K562 (cell line): ENCODE measurements around the gene GFOD1. TPM values are rescaled to one million over a fixed set of nuclear protein-coding genes. Genes with fewer than 3 reads are reported as not detected.

Source experiments
- ATAC-seq: fragments of 200-7000 bp; cut with Tn5 transposase; 3 replicates; pipeline ENCODE4 v1.9.1; 2020; ENCODE audit warnings: moderate library complexity
- BruUV-seq: library from RNA; stranded (reverse); fragments of 400-500 nt; replicated peaks from 2 replicates; lab custom pipeline; 2021; lab: Mats Ljungman, UMichigan
- CTCF ChIA-PET: fragments of 300-600 bp; formaldehyde crosslinking; extraction: SDS; loops from one replicate; lab custom pipeline; 2021; ENCODE audit warnings: low intra/inter-chr PET ratio; lab: Yijun Ruan, JAX
- POLR2A ChIA-PET: fragments of 300-600, 350-650 bp; sonication (Branson Sonifier 250); formaldehyde crosslinking; extraction: SDS; loops from one replicate; lab custom pipeline; 2021; ENCODE audit warnings: antibody characterized with exemption, inconsistent platforms; lab: Yijun Ruan, JAX
- DNase-seq, 4 experiments: peaks; one replicate each; pipeline versions ENCODE4 v3.0.0 to v3.0.0-alpha.2; 2011 to 2018; ENCODE audit warnings: low spot score in 3 of 4, mixed read lengths in 3 of 4; ENCODE audit errors: extremely low read depth in 1 of 4
- FAIRE-seq: peaks from 2 replicates; lab custom pipeline; 2011; peaks lifted over from hg19 to GRCh38; lab: Jason Lieb, UNC
- H2AFZ ChIP-seq: 2 replicates; pipeline ENCODE4 v1.6.0; 2011; ENCODE audit warnings: low read depth, low read length, control low read depth, inconsistent platforms
- H3K27ac ChIP-seq: fragments of 200-600 bp; 3 replicates; pipeline ENCODE4 v1.8.0; 2011; ENCODE audit warnings: low read depth, mild to moderate bottlenecking, control low read depth, inconsistent platforms, low read length, moderate library complexity, mixed read lengths; ENCODE audit errors: extremely low read depth
- H3K27me3 ChIP-seq, 2 experiments: fragments of 300-600 bp in 1 of 2; 2 replicates in 1 of 2; 3 replicates in 1 of 2; pipeline versions ENCODE4 v1.6.0 to v1.8.0; 2011; ENCODE audit warnings: inconsistent platforms in 2 of 2, low read length in 2 of 2, mild to moderate bottlenecking in 1 of 2, mixed read lengths in 1 of 2, moderate library complexity in 1 of 2; ENCODE audit not compliant: control insufficient read depth in 2 of 2, insufficient read depth in 2 of 2
- H3K36me3 ChIP-seq: fragments of 300-600 bp; 3 replicates; pipeline ENCODE4 v1.8.0; 2011; ENCODE audit warnings: mild to moderate bottlenecking, low read length, inconsistent platforms; ENCODE audit not compliant: control insufficient read depth, insufficient read depth
- H3K4me1 ChIP-seq, 2 experiments: fragments of 200-600 bp in 1 of 2; replicated peaks in 1 of 2; 2 replicates in 1 of 2; 3 replicates in 1 of 2; pipeline versions ENCODE4 v1.5.1 to v1.8.0; 2011; ENCODE audit warnings: inconsistent platforms in 2 of 2, low read length in 2 of 2, mild to moderate bottlenecking in 1 of 2, mixed read lengths in 1 of 2, moderate library complexity in 1 of 2; ENCODE audit not compliant: control insufficient read depth in 2 of 2, insufficient read depth in 2 of 2
- H3K4me2 ChIP-seq: 2 replicates; pipeline ENCODE4 v1.6.1; 2011; ENCODE audit warnings: low read length, control low read depth, inconsistent platforms, mixed read lengths; ENCODE audit not compliant: insufficient read depth
- H3K4me3 ChIP-seq: fragments of 200-600 bp; sonication (generic), shearing (Covaris generic); 2 replicates; pipeline ENCODE4 v1.5.1; 2016; ENCODE audit warnings: control low read depth, inconsistent platforms
- H3K79me2 ChIP-seq: fragments of 200-600 bp; 3 replicates; pipeline ENCODE4 v1.8.0; 2011; ENCODE audit warnings: low read length, inconsistent platforms; ENCODE audit not compliant: control insufficient read depth, insufficient read depth
- H3K9ac ChIP-seq, 2 experiments: 2 replicates each; pipeline versions ENCODE4 v1.6.0 to v1.6.1; 2011; ENCODE audit warnings: low read depth in 2 of 2, low read length in 2 of 2, control low read depth in 1 of 2, inconsistent platforms in 1 of 2, mild to moderate bottlenecking in 1 of 2, mixed read lengths in 1 of 2; ENCODE audit not compliant: insufficient read depth in 1 of 2
- H3K9me1 ChIP-seq: one replicate; pipeline ENCODE4 v1.6.0; 2011; ENCODE audit warnings: inconsistent platforms, mild to moderate bottlenecking, low read length, moderate library complexity; ENCODE audit not compliant: control insufficient read depth, insufficient read depth
- H3K9me3 ChIP-seq: replicated peaks from 2 replicates; pipeline ENCODE4 v1.5.1; 2011; ENCODE audit warnings: low read depth, low read length, inconsistent platforms; ENCODE audit not compliant: control insufficient read depth, insufficient read depth
- H4K20me1 ChIP-seq: replicated peaks from 2 replicates; pipeline ENCODE4 v1.6.1; 2011; ENCODE audit warnings: low read length, inconsistent platforms, mixed read lengths; ENCODE audit not compliant: control insufficient read depth, insufficient read depth
- DNMT1 ChIP-seq: fragments of 450-650 bp; IDR thresholded peaks from 2 replicates; pipeline ENCODE4 v1.6.1; 2016; ENCODE audit warnings: antibody characterized with exemption, mild to moderate bottlenecking
- E4F1 ChIP-seq: fragments of 250-450 bp; sonication (Bioruptor Pico); IDR thresholded peaks from 2 replicates; pipeline ENCODE4 v1.5.0; 2021; ENCODE audit warnings: mild to moderate bottlenecking, borderline replicate concordance
- KLF10 ChIP-seq: fragments of 250-450 bp; sonication (Bioruptor Pico); IDR thresholded peaks from 2 replicates; pipeline ENCODE4 v1.6.1; 2021; ENCODE audit warnings: matching md5 sums
- PHTF2 ChIP-seq: fragments of 250-450 bp; sonication (Bioruptor Pico); IDR thresholded peaks from 2 replicates; pipeline ENCODE4 v1.5.0; 2021; ENCODE audit warnings: mild to moderate bottlenecking
- ZNF140 ChIP-seq: fragments of 250-450 bp; sonication (Bioruptor Pico); IDR thresholded peaks from 2 replicates; pipeline ENCODE4 v1.8.0; 2021; ENCODE audit warnings: moderate library complexity, mild to moderate bottlenecking, inconsistent platforms
- ZNF280B ChIP-seq: fragments of 250-450 bp; sonication (Bioruptor Pico); IDR thresholded peaks from 2 replicates; pipeline ENCODE4 v1.5.1; 2021; ENCODE audit warnings: mild to moderate bottlenecking
- WGBS: fragments of 100-300 bp; shearing (Covaris generic); methylation state at CpG from one replicate; pipeline ENCODE4 v1.1.6; 2016; ENCODE audit warnings: low coverage, mixed read lengths; ENCODE audit not compliant: insufficient coverage; ENCODE audit errors: missing lambda C conversion rate; 5-methylcytosine and 5-hydroxymethylcytosine counted together
- in situ Hi-C: fragments of 300-500 bp; cut with MboI; formaldehyde crosslinking; loops from 4 replicates; pipeline ENCODE4 v1.15.0; 2018; ENCODE audit warnings: inconsistent platforms, mixed read lengths
- intact Hi-C: fragments of 100-400 bp; cut with micrococcal nuclease; formaldehyde crosslinking; loops from 2 replicates; pipeline ENCODE4 v1.14.2; 2022
- polyA plus RNA-seq, 8 experiments: library from polyadenylated mRNA; depleted of rRNA in 4 of 8; stranded (reverse) in 5 of 8; unstranded in 3 of 8; fragments of >200 nt; fragmentation: Nextera tagmentation in 2 of 8; fragmentation: Illumina TruSeq in 1 of 8; extraction: Ambion mirVana in 2 of 8; extraction: Trizol in 1 of 8; gene quantifications; 2 replicates each; pipeline versions ENCODE4 v1.2.1 to v1.2.3, GENCODE V29; 2011 to 2014; ENCODE audit warnings: inconsistent platforms in 1 of 8, missing spikeins in 1 of 8
- total RNA-seq, 7 experiments: library from RNA; depleted of rRNA in 6 of 7; stranded (reverse); fragments of >200 nt in 6 of 7; fragmentation: Illumina TruSeq in 2 of 7; extraction: Trizol in 2 of 7; gene quantifications; 2 replicates each; pipeline versions ENCODE4 v1.2.1 to v1.2.3, GENCODE V29; 2011 to 2021; ENCODE audit warnings: low replicate concordance in 1 of 7

Gene GFOD1
- total and polyA plus RNA-seq, 9 of the 15 experiments (the other 6 are each of a cell fraction or from before 2014, with no cell fraction given), result 3.8 to 12.0 (median 8.2) TPM

GRCh38 chr6:13462458-13463327 lies 24.7 kb downstream of the GFOD1 start (continued):
- TF ChIP-seq E4F1 (no peak), DNMT1 (no peak), PHTF2 (CRISPR knock-in tag) (no peak)
- TF ChIP-seq, all 486 proteins: peak for 0

- CTCF ChIA-PET, result no interaction called here
- ATAC-seq, result no peak
These were observed 25.6 kb downstream of the GFOD1 start for GRCh38 chr6:13461805-13462204.

More at GRCh38 chr6:13461805-13462204, 25.6 kb downstream of the GFOD1 start:
- no TSS peak for BruUV-seq
- intact Hi-C loops, result no loop called here
- H3K27ac ChIP-seq, result no peak overlapping the region
- TF ChIP-seq ZNF280B (CRISPR knock-in tag) (no peak), KLF10 (no peak), ZNF140 (CRISPR knock-in tag) (no peak)
- TF ChIP-seq, all 486 proteins: peak for 0
- Histone ChIP-seq H4K20me1 (no peaks in the 10 kb centered on the region), H3K9me3 (no peaks in the 10 kb centered on the region), H3K27me3 (no peaks in the 10 kb centered on the region; a peak in 1 of 5 replicates), H3K79me2 (no peaks in the 10 kb centered on the region), H3K36me3 (no peaks in the 10 kb centered on the region; the same call in 2 of the 3 replicates), H3K9me1 (no peaks in the 10 kb centered on the region), H3K4me3 (no peak overlapping the region), H3K4me2 (no peak overlapping the region), H2AFZ (no peak overlapping the region), H3K9ac (no peak overlapping the region), H3K4me1 (no peaks in the 10 kb centered on the region)
- 69% methylated on average over 6 of the region's 6 CpGs for WGBS
- no peak for DNase-seq
- in situ Hi-C loops, result no loop called here
- no peak for FAIRE-seq
- POLR2A ChIA-PET, result interaction anchor here (0.9 to 1.3 kb wide), 2 partner anchors 12 to 22 kb away, joined by 3 to 4 read pairs; no protein-coding TSS in a partner anchor
